Measurements from ENCODE around the gene NEK5.
"Not testable (repeated sequence)": the region's sequence is repeated elsewhere in the genome, so short reads cannot be mapped to it uniquely, and the experiment has no call there.

DNA sequence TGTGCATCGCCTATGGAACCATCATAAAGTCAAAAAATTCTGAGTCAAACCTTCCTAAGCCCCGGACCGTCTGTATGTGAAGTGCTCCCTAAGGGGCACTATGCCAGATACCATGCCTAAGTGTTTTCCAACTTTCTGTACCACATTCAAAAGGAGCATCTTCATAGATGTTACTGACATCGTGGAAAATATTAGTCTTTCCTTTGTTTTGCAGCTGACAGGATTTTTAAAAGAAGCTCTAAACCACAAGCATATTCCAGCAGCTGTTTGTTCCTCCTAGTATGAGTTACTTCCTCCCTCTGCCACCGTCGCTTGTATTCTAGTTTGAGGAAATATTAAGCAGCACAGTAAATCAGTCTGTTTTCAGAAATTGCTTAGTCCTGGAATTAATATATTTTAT, 45.1 kb upstream of the NEK5 start:
- not testable (repeated sequence) for TF ChIP-seq EZH2 (IDR thresholded peaks at IDR 0.05; ENCODE audit: low read length)
- TF ChIP-seq, protein P1, sequence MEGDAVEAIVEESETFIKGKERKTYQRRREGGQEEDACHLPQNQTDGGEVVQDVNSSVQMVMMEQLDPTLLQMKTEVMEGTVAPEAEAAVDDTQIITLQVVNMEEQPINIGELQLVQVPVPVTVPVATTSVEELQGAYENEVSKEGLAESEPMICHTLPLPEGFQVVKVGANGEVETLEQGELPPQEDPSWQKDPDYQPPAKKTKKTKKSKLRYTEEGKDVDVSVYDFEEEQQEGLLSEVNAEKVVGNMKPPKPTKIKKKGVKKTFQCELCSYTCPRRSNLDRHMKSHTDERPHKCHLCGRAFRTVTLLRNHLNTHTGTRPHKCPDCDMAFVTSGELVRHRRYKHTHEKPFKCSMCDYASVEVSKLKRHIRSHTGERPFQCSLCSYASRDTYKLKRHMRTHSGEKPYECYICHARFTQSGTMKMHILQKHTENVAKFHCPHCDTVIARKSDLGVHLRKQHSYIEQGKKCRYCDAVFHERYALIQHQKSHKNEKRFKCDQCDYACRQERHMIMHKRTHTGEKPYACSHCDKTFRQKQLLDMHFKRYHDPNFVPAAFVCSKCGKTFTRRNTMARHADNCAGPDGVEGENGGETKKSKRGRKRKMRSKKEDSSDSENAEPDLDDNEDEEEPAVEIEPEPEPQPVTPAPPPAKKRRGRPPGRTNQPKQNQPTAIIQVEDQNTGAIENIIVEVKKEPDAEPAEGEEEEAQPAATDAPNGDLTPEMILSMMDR (optimal IDR thresholded peaks at IDR 0.05 in 1 of 3, IDR thresholded peaks at IDR 0.05 in 1 of 3, conservative IDR thresholded peaks at IDR 0.05 in 1 of 3; ENCODE audit: extremely low read depth in 1 of 3, insufficient read depth in 2 of 3, low read length in 3 of 3), result not testable (repeated sequence)
